HL-60/S4 treated with phorbol 12-myristate 13-acetate at 8.2 ng/mL for 4 days and 3 days (cell line): ENCODE measurements around the gene ITGA7.

Experiments
- in situ Hi-C: fragments of 300-500 bp; cut with MboI; formaldehyde crosslinking; loops from 2 replicates; pipeline ENCODE4 v1.15.0; 2022; ENCODE audit warnings: low sequenced_read_pairs

Gene ITGA7

DNA sequence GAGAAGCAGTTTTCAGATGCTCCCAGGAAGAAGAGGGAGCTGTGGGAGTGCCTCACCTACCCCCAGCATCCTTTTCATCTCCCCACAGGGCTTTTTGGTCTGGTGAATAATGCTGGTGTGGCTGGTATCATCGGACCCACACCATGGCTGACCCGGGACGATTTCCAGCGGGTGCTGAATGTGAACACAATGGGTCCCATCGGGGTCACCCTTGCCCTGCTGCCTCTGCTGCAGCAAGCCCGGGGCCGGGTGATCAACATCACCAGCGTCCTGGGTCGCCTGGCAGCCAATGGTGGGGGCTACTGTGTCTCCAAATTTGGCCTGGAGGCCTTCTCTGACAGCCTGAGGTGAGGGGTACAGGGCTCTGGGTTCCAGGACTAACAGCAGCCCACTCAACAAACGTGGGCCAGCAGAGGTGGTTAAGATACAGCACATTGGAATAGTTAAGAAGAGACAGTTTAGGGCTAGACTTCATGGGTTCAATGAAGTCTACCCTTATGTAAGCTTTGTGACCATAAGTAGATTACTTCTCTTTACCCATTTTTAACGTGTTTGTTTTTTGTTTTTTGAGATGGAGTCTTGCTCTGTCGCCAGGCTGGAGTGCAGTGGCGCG is 14.0 kb upstream of the ITGA7 start:
- in situ Hi-C loops, result no loop called here

DNA sequence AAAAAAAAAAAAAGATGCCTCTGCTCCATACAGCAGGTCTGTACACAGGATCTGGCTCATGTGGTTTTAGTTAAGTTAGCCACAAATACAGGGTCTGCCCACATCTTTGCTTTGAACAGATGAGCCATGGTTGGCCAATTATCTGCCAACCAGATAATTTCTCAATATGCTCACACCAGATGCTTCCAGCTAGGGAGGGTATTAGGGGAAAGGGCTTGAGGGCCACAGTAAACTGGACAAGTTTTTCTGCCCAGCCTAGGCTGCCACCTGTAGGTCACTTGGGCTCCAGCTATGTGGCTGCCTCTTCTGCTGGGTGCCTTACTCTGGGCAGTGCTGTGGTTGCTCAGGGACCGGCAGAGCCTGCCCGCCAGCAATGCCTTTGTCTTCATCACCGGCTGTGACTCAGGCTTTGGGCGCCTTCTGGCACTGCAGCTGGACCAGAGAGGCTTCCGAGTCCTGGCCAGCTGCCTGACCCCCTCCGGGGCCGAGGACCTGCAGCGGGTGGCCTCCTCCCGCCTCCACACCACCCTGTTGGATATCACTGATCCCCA is 13.3 kb upstream of the ITGA7 start:
- in situ Hi-C loops, result no loop called here

- in situ Hi-C loops, result no loop called here
Observed at GRCh38 chr12:55720071-55720564, 12.4 kb upstream of the ITGA7 start, which contains the start of gene RDH5. Gene RDH5 (plus strand): TSS chr12:55720393. CDS start chr12:55721185, 792 bp downstream.

GRCh38 chr12:55719371-55719770 is 11.7 kb upstream of the ITGA7 start:
- in situ Hi-C loops, result no loop called here

- in situ Hi-C loops, result no loop called here
Observed at GRCh38 chr12:55718624-55719275, 11.0 kb upstream of the ITGA7 start.

DNA sequence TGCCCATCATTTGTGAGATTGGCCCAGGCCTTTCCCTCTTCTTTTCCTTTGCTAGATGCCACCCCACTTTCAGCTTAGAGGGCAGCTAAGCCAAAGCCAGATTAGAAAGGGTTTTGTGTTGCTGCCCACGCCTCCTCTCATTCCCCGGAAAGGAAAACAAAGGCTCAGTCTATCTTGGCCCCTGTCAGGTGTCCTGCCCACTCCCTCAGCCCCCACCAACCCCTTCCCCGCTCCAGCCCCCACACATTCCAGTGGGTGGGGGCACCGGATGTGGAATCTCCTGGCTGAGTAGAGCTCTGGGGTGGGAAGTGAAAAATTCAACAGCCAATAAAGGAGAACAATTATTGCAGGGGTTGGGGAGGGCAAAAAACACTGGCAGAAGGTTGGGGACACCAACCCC is 10.3 kb upstream of the ITGA7 start:
- in situ Hi-C loops, result no loop called here

DNA sequence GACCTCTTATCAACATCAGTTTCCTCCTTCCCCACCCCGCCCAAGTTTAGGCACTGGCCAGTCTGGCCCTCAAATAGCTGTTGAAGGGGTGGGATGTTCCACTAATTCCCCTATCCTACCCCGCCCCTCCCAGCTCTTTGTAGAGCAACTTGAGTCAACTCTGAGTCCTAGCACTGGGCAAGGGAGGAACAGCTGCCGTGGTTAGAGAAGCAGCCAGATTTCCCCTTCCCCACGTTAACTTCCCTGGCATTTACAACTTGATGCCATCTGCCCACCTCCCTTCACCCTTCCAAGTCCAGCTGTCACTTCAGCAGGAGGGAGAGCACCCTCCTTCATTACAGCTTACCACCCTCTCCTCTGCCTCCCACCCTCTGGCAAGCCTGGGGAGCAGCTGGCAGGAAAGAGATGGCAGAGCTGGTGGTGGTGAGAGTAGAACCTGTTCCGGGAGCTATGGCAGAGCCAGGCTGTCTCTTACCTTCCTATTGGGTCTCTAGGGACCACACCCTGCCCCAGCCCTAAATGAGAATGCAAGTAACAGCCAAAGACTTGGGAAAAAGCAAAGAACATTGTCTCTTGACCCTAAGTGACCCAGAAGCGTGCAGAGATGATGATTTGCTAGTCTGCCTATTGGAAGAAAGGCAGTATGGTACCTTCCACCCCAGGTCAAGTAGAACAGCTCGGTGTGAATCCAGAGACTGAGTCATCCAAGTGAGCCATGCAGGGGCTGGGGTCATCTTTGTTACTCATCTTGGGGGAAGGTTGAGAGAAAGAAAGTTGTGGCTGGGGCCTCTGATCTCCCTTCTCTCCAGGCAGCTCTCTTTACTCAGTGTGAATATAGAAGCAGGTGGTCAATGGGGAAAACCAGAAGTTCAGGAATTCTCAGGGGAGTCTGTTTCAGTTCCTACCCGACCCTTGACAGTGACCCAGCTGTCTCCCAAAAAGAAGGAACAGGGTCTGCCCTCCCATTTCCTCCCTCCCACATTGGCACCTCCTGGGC is 9.6 kb upstream of the ITGA7 start:
- in situ Hi-C loops, result no loop called here

- in situ Hi-C loops, result no loop called here
Observed at GRCh38 chr12:55716582-55716957, 8.9 kb upstream of the ITGA7 start.

- in situ Hi-C loops, result no loop called here
Observed at GRCh38 chr12:55715833-55716581, 8.3 kb upstream of the ITGA7 start, which contains the start of gene BLOC1S1. Gene BLOC1S1 (plus strand): TSS chr12:55716046. CDS start chr12:55716052, 6 bp downstream.

DNA sequence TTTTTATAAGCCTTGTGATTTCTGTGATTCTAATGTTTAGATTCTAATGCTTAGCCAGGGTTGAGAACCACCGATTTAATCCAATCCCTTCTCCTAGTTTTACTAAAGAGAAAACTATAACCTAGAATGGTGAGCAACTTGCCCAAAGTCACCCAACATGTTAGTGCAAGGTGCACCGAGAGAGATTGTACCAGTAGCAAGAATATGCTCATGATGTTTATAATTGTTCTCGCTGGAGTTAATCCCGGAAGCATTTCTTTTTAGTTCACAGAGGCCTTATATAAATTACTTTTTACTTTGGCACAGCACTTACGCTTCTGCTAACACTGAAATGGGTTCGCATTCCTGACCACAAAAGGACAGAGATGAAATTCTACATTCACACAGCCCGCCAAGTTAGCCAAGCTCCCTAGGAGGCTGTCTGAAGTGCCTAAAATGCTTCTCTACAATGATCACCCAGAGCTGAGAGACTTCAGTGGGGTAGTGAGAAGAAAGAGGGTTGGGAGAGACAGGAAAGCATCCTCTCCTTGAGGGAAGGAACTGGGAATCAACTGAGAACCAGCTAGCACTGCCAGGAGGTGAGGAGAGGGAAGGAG is 7.6 kb upstream of the ITGA7 start:
- in situ Hi-C loops, result no loop called here

DNA sequence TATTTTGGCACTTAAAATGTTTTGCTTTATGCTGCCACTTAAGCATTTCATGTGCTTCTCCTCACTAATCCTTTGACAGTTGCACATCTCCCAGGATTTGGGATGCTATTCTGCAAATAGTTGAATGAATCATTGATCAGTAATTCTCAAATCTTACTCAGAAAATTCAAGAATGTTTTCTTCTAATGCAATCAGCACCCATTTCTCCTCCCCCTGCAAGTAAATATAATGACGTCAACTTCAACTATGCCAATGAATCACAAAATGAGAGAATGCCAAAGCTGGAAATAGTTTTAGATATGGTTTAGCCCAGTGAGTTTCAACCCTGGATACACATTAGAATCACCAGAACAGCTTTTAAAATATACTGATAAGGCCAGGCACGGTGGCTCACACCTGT is 6.0 kb upstream of the ITGA7 start:
- in situ Hi-C loops, result no loop called here

- in situ Hi-C loops, result no loop called here
Observed at GRCh38 chr12:55712700-55713415, 5.2 kb upstream of the ITGA7 start.

GRCh38 chr12:55711786-55712553 is 4.3 kb upstream of the ITGA7 start:
- in situ Hi-C loops, result no loop called here

- in situ Hi-C loops, result no loop called here
Observed at GRCh38 chr12:55708695-55709233, 1.1 kb upstream of the ITGA7 start.

DNA sequence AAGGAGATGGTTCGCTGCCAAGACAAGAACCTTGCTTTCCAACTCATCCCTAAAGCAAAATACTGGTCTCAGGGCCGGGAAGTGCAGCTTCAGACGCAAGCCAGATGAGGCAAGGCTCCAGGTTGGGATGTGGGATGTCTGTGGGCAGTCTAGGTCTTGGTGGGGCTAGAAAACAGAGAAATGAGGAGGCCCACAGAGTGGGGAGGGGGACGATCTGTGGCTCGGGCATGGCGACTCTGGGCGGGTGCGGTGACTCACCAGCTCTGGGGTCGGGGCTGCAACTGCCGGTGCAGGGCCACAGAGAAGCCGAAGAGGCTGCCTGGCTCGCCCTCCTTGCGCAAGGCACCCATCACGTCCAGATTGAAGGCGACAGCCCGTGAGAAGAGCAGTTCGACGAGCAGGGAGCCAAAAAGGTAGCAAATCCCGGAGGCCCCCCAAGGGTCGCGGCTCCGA is 459 bp downstream of the ITGA7 start:
- in situ Hi-C loops, result no loop called here

- in situ Hi-C loops, result no loop called here
Observed at GRCh38 chr12:55706568-55707218, 1.0 kb downstream of the ITGA7 start.

DNA sequence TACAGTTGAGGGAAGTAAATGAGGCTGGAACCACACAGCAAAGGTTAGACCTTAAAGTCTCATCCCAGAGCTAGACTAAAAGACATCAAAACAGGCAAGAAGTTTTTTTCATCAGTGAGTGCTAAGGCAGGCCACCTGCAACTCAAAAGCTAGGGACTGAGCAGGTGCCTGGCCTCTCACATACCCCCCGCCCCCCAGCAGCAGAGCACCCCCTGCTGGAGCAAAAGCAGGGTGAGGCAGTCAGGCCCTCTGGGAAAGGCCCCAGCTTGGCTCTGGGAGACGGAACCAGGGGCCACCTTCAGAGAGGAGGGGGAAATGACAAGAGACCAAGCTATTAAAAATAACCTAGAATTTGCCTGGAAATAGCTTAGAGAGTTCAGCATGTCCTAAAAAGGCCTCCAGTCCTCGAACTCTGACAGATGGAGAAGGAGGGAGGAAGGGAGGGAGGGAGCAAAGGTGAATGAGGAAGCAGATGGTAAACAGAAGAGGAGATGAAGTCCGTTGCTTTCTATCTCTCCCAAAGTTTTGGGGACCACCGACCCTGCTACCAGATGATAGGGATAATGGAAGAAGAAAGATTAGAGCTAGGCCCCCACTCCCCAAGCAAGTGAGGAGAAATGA is 1.8 kb downstream of the ITGA7 start:
- in situ Hi-C loops, result no loop called here
